Measurements from ENCODE around the gene IGSF9.

The IGSF9 gene

GRCh38 chr1:159946242-159947187, 1.1 kb upstream of the IGSF9 start:
- Histone ChIP-seq H3K4me1 (ENCODE audit: control insufficient read depth, insufficient read depth, low read length, unreplicated experiment) (no peaks in the 10 kb centered on the region), H3K27me3 (ENCODE audit: insufficient read depth, low read length) (peaks cover 37% of the 10 kb centered on the region), H3K4me3 (ENCODE audit: low read depth, low read length) (peak overlapping the region; percentile 73), H2AFZ (ENCODE audit: low read length, unreplicated experiment) (no peak overlapping the region), H3K79me2 (ENCODE audit: control insufficient read depth, insufficient read depth, low read length, unreplicated experiment) (no peaks in the 10 kb centered on the region), H3K27ac (ENCODE audit: low read depth, low read length) (no peak overlapping the region), H3K36me3 (ENCODE audit: insufficient read depth, low read length) (no peaks in the 10 kb centered on the region)

- peak overlapping the region; percentile 37 for H2AFZ ChIP-seq (ENCODE audit: low read length, unreplicated experiment)
- H3K4me3 ChIP-seq (ENCODE audit: low read depth, low read length): peak overlapping the region; percentile 73
- no peaks in the 10 kb centered on the region for H3K4me1 ChIP-seq (ENCODE audit: control insufficient read depth, insufficient read depth, low read length, unreplicated experiment)
- no peaks in the 10 kb centered on the region for H3K79me2 ChIP-seq (ENCODE audit: control insufficient read depth, insufficient read depth, low read length, unreplicated experiment)
- no peak overlapping the region for H3K27ac ChIP-seq (ENCODE audit: low read depth, low read length)
- H3K36me3 ChIP-seq (ENCODE audit: insufficient read depth, low read length): no peaks in the 10 kb centered on the region
- H3K27me3 ChIP-seq (ENCODE audit: insufficient read depth, low read length): peaks cover 37% of the 10 kb centered on the region
Measured at GRCh38 chr1:159944623-159945455, 574 bp downstream of the IGSF9 start.

- H3K4me3 ChIP-seq (ENCODE audit: low read depth, low read length): no peak overlapping the region
Measured at GRCh38 chr1:159943908-159944622, 1.3 kb downstream of the IGSF9 start.

GRCh38 chr1:159943278-159943640, 2.2 kb downstream of the IGSF9 start:
- Histone ChIP-seq H3K4me1 (ENCODE audit: control insufficient read depth, insufficient read depth, low read length, unreplicated experiment) (no peaks in the 10 kb centered on the region), H2AFZ (ENCODE audit: low read length, unreplicated experiment) (no peak overlapping the region), H3K79me2 (ENCODE audit: control insufficient read depth, insufficient read depth, low read length, unreplicated experiment) (no peaks in the 10 kb centered on the region), H3K27me3 (ENCODE audit: insufficient read depth, low read length) (peaks cover 42% of the 10 kb centered on the region), H3K4me3 (ENCODE audit: low read depth, low read length) (no peak overlapping the region), H3K27ac (ENCODE audit: low read depth, low read length) (no peak overlapping the region), H3K36me3 (ENCODE audit: insufficient read depth, low read length) (no peaks in the 10 kb centered on the region)

More at GRCh38 chr1:159943908-159944622, 1.3 kb downstream of the IGSF9 start:
- Histone ChIP-seq H2AFZ (ENCODE audit: low read length, unreplicated experiment) (no peak overlapping the region), H3K27me3 (ENCODE audit: insufficient read depth, low read length) (peaks cover 38% of the 10 kb centered on the region), H3K79me2 (ENCODE audit: control insufficient read depth, insufficient read depth, low read length, unreplicated experiment) (no peaks in the 10 kb centered on the region), H3K36me3 (ENCODE audit: insufficient read depth, low read length) (no peaks in the 10 kb centered on the region), H3K27ac (ENCODE audit: low read depth, low read length) (no peak overlapping the region), H3K4me1 (ENCODE audit: control insufficient read depth, insufficient read depth, low read length, unreplicated experiment) (no peaks in the 10 kb centered on the region)

GRCh38 chr1:159942632-159943277, 2.7 kb downstream of the IGSF9 start:
- Histone ChIP-seq H3K4me1 (ENCODE audit: control insufficient read depth, insufficient read depth, low read length, unreplicated experiment) (no peaks in the 10 kb centered on the region), H3K79me2 (ENCODE audit: control insufficient read depth, insufficient read depth, low read length, unreplicated experiment) (no peaks in the 10 kb centered on the region), H3K4me3 (ENCODE audit: low read depth, low read length) (no peak overlapping the region), H3K36me3 (ENCODE audit: insufficient read depth, low read length) (no peaks in the 10 kb centered on the region), H3K27ac (ENCODE audit: low read depth, low read length) (no peak overlapping the region), H3K27me3 (ENCODE audit: insufficient read depth, low read length) (peaks cover 42% of the 10 kb centered on the region), H2AFZ (ENCODE audit: low read length, unreplicated experiment) (no peak overlapping the region)

GRCh38 chr1:159941591-159942560, 3.5 kb downstream of the IGSF9 start:
- H3K79me2 ChIP-seq (ENCODE audit: control insufficient read depth, insufficient read depth, low read length, unreplicated experiment): no peaks in the 10 kb centered on the region
- no peaks in the 10 kb centered on the region for H3K4me1 ChIP-seq (ENCODE audit: control insufficient read depth, insufficient read depth, low read length, unreplicated experiment)
- no peak overlapping the region for H3K4me3 ChIP-seq (ENCODE audit: low read depth, low read length)
- no peaks in the 10 kb centered on the region for H3K36me3 ChIP-seq (ENCODE audit: insufficient read depth, low read length)
- no peak overlapping the region for H3K27ac ChIP-seq (ENCODE audit: low read depth, low read length)
- H2AFZ ChIP-seq (ENCODE audit: low read length, unreplicated experiment): no peak overlapping the region
- H3K27me3 ChIP-seq (ENCODE audit: insufficient read depth, low read length): peaks cover 42% of the 10 kb centered on the region

- Histone ChIP-seq H3K4me3 (ENCODE audit: low read depth, low read length) (no peak overlapping the region), H3K36me3 (ENCODE audit: insufficient read depth, low read length) (no peaks in the 10 kb centered on the region), H2AFZ (ENCODE audit: low read length, unreplicated experiment) (no peak overlapping the region), H3K4me1 (ENCODE audit: control insufficient read depth, insufficient read depth, low read length, unreplicated experiment) (no peaks in the 10 kb centered on the region), H3K79me2 (ENCODE audit: control insufficient read depth, insufficient read depth, low read length, unreplicated experiment) (no peaks in the 10 kb centered on the region), H3K27ac (ENCODE audit: low read depth, low read length) (no peak overlapping the region), H3K27me3 (ENCODE audit: insufficient read depth, low read length) (peaks cover 39% of the 10 kb centered on the region)
Measured at GRCh38 chr1:159941141-159941540, 4.3 kb downstream of the IGSF9 start.

- Histone ChIP-seq H3K4me3 (ENCODE audit: low read depth, low read length) (no peak overlapping the region), H3K4me1 (ENCODE audit: control insufficient read depth, insufficient read depth, low read length, unreplicated experiment) (no peaks in the 10 kb centered on the region), H3K79me2 (ENCODE audit: control insufficient read depth, insufficient read depth, low read length, unreplicated experiment) (no peaks in the 10 kb centered on the region), H2AFZ (ENCODE audit: low read length, unreplicated experiment) (no peak overlapping the region), H3K27ac (ENCODE audit: low read depth, low read length) (no peak overlapping the region), H3K27me3 (ENCODE audit: insufficient read depth, low read length) (peaks cover 31% of the 10 kb centered on the region), H3K36me3 (ENCODE audit: insufficient read depth, low read length) (no peaks in the 10 kb centered on the region)
Measured at GRCh38 chr1:159940006-159940620, 5.3 kb downstream of the IGSF9 start.

GRCh38 chr1:159939678-159940002, 5.8 kb downstream of the IGSF9 start:
- no peak overlapping the region for H3K27ac ChIP-seq (ENCODE audit: low read depth, low read length)
- H3K4me3 ChIP-seq (ENCODE audit: low read depth, low read length): no peak overlapping the region
- H3K4me1 ChIP-seq (ENCODE audit: control insufficient read depth, insufficient read depth, low read length, unreplicated experiment): no peaks in the 10 kb centered on the region
- no peak overlapping the region for H2AFZ ChIP-seq (ENCODE audit: low read length, unreplicated experiment)
- no peaks in the 10 kb centered on the region for H3K79me2 ChIP-seq (ENCODE audit: control insufficient read depth, insufficient read depth, low read length, unreplicated experiment)
- H3K27me3 ChIP-seq (ENCODE audit: insufficient read depth, low read length): peaks cover 26% of the 10 kb centered on the region
- H3K36me3 ChIP-seq (ENCODE audit: insufficient read depth, low read length): no peaks in the 10 kb centered on the region

All from ACC112 (cell line).